Prostate gland (tissue), 2 donors: Measurements from ENCODE around the gene BCR. TPM values are rescaled to one million over a fixed set of nuclear protein-coding genes. Genes with fewer than 3 reads are reported as not detected.

ENCODE experiments used
- DNase-seq: peaks from one replicate; pipeline ENCODE4 v3.0.0-alpha.2; 2019; ENCODE audit warnings: low spot score
- H3K27ac ChIP-seq, 2 donors: fragments of 200-600 bp; sonication (generic); 2 replicates each; pipeline ENCODE4 v1.5.1; 2017 to 2019
- H3K27me3 ChIP-seq: fragments of 200-600 bp; sonication (generic); replicated peaks from 2 replicates; pipeline ENCODE4 v1.5.1; 2019; ENCODE audit not compliant: insufficient read depth
- H3K36me3 ChIP-seq, 2 donors: fragments of 200-600 bp; sonication (generic); 1 replicate in 1 of 2; 2 replicates in 1 of 2; pipeline versions ENCODE4 v1.5.1 to v1.8.1; 2017 to 2019
- H3K4me1 ChIP-seq: fragments of 200-600 bp; sonication (generic); replicated peaks from 2 replicates; pipeline ENCODE4 v1.5.1; 2019
- H3K4me3 ChIP-seq, 2 donors: fragments of 200-600 bp; sonication (generic); 2 replicates each; pipeline ENCODE4 v1.5.1; 2017 to 2019
- H3K9me3 ChIP-seq: fragments of 200-600 bp; sonication (generic); 2 replicates; pipeline ENCODE4 v1.5.1; 2017
- POLR2A ChIP-seq: fragments of 450-650 bp; IDR thresholded peaks from one replicate; pipeline ENCODE4 v1.6.1; 2016; ENCODE audit warnings: antibody characterized with exemption, mild to moderate bottlenecking
- POLR2AphosphoS5 ChIP-seq: sonication (generic); formaldehyde crosslinking; IDR thresholded peaks from one replicate; pipeline ENCODE4 v1.6.1; 2017; ENCODE audit warnings: antibody characterized with exemption
- WGBS: methylation state at CpG from one replicate; pipeline ENCODE4 v1.1.5; 2018; 5-methylcytosine and 5-hydroxymethylcytosine counted together
- intact Hi-C: fragments of 100-400 bp; cut with DNase I; formaldehyde crosslinking; loops from one replicate; pipeline ENCODE4 v1.14.2; 2022
- total RNA-seq, 2 donors: library from RNA; depleted of rRNA; stranded (reverse); fragments of >200 nt; gene quantifications; one replicate each; pipeline ENCODE4 v1.1.0, GENCODE V29; 2016
- TF ChIP-seq, protein P1 (sequence below), 4 experiments: fragments of 200-600 bp in 2 of 4; fragments of 450-650 bp in 2 of 4; sonication (generic) in 2 of 4; IDR thresholded peaks; 1 replicate in 3 of 4; 2 replicates in 1 of 4; pipeline ENCODE4 v1.5.1; 2016 to 2019; ENCODE audit warnings: antibody characterized with exemption in 4 of 4, mild to moderate bottlenecking in 2 of 4, moderate library complexity in 2 of 4

The BCR gene
- total RNA-seq, 2 donors from 2014 or later, result 32.7 to 88.8 TPM

- Histone ChIP-seq H3K4me1 (no peaks in the 10 kb centered on the region), H3K27me3 (no peaks in the 10 kb centered on the region), H3K36me3 (peaks cover 0 to 6% of the 10 kb centered on the region in 2 donors), H3K27ac (no peak overlapping the region), H3K4me3 (no peak overlapping the region), H3K9me3 (no peaks in the 10 kb centered on the region)
- intact Hi-C loops, result no loop called here
- WGBS, result 85% methylated on average over 16 of the region's 22 CpGs
- TF ChIP-seq, protein P1, sequence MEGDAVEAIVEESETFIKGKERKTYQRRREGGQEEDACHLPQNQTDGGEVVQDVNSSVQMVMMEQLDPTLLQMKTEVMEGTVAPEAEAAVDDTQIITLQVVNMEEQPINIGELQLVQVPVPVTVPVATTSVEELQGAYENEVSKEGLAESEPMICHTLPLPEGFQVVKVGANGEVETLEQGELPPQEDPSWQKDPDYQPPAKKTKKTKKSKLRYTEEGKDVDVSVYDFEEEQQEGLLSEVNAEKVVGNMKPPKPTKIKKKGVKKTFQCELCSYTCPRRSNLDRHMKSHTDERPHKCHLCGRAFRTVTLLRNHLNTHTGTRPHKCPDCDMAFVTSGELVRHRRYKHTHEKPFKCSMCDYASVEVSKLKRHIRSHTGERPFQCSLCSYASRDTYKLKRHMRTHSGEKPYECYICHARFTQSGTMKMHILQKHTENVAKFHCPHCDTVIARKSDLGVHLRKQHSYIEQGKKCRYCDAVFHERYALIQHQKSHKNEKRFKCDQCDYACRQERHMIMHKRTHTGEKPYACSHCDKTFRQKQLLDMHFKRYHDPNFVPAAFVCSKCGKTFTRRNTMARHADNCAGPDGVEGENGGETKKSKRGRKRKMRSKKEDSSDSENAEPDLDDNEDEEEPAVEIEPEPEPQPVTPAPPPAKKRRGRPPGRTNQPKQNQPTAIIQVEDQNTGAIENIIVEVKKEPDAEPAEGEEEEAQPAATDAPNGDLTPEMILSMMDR (IDR thresholded peaks at IDR 0.05), result no peak
- TF ChIP-seq POLR2A, result no peak
- TF ChIP-seq POLR2AphosphoS5, result no peak
- DNase-seq, result no peak
Observed at GRCh38 chr22:23268139-23268712, 87.9 kb downstream of the BCR start.

DNA sequence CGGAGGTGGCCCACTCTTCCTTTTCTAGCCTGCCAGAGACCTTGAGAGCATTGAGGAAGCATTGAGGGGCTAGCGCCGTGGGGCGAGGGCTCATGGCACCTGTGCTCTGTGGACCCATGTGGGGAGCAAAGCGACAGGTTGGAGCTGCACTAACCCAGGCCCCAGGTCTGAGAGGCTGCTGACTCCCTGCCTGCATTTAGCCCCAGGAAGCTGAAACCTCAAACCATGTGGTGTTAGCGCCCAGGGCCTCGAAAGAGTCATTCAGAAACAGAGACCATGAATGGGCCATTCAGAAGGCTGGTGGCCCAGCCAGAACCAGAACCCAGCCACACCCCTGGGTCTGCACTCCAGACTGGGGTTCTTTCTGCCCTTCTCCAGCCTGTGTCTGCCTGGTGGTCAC, 88.6 kb downstream of the BCR start:
- intact Hi-C loops, result no loop called here
- H3K27me3 ChIP-seq, result no peaks in the 10 kb centered on the region
- peaks cover 0 to 8% of the 10 kb centered on the region in 2 donors for H3K36me3 ChIP-seq
- no peak overlapping the region for H3K4me3 ChIP-seq
- TF ChIP-seq POLR2A (no peak), POLR2AphosphoS5 (no peak)
- TF ChIP-seq, protein P1 (IDR thresholded peaks at IDR 0.05), result no peak
- no peaks in the 10 kb centered on the region for H3K4me1 ChIP-seq
- DNase-seq, result no peak
- no peaks in the 10 kb centered on the region for H3K9me3 ChIP-seq
- WGBS, result 93% methylated on average over 7 of the region's 7 CpGs
- no peak overlapping the region for H3K27ac ChIP-seq

DNA sequence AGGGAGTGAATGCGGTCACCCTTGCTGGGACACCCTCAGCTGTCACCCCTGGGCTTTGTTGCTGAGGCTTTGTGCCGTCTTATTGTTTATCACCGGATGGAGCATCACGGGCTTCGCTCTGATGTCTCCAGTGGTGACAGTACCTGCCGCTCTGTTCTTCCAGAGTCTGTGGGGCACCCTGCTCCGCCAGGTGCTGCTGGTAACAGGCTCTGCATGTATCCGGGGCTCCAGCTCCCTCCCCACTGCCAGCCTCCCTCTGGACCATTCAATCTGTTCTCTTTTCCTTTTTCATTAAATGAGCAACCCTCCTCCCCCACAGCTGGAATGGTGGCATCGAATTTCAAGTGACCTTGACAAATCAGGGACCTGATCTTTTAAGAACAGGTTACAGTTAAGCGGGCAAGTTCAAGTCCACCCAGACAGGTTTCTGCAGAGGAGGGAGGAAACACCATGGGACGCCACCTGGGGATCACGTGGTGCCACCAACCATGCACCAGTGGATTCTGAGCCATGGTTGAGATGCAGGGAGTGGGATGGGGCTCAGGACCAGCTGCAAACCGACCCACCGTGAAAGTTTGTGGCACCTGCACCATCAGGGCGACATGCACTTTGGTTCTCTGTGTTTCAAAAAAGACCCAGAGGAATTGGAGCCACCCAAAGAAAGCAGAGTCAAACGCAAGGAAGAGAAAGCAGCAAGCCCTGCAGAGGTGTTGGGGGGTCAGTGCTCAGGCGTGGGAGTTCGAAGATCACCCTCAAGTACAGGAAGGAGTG, 89.3 kb downstream of the BCR start:
- WGBS, result 78% methylated on average over 18 of the region's 18 CpGs
- no peaks in the 10 kb centered on the region for H3K4me1 ChIP-seq

DNA sequence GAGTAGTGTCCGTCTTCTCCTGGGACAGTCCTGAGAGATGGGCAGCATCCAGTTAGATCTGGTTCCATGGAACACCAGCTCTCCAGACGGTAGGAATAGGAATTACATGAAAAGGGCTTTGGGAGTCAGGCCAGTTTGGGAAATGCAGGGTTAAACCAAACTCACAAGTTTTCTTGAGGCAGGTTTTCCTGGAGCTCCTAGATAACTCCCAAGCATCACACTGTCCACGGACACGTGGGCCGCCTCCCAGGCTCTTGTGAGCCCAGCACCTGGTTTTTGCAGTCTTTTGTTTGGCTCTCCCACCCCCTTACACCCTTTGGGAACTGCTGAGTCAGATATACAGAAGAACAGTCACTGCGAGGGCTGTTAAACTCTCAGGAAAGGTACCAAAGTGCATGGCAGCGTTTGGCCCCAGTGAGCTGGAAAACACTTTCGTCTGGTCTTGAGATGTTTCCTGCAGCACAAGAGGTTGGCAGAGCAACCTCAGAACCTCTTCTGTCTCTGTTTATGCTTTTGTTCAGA, 90.0 kb downstream of the BCR start:
- no peak overlapping the region for H3K27ac ChIP-seq
- no peaks in the 10 kb centered on the region for H3K27me3 ChIP-seq
- H3K4me1 ChIP-seq, result no peaks in the 10 kb centered on the region
- peaks cover 0 to 2% of the 10 kb centered on the region in 2 donors for H3K36me3 ChIP-seq
- TF ChIP-seq, protein P1 (IDR thresholded peaks at IDR 0.05), result no peak
- TF ChIP-seq POLR2A (no peak), POLR2AphosphoS5 (no peak)
- intact Hi-C loops, result no loop called here
- DNase-seq, result no peak
- H3K9me3 ChIP-seq, result no peaks in the 10 kb centered on the region
- no peak overlapping the region for H3K4me3 ChIP-seq
- 51% methylated on average over 8 of the region's 8 CpGs for WGBS

More for the DNA sequence above, 89.3 kb downstream of the BCR start:
- Histone ChIP-seq H3K9me3 (no peaks in the 10 kb centered on the region), H3K36me3 (peaks cover 0 to 2% of the 10 kb centered on the region in 2 donors), H3K27ac (no peak overlapping the region), H3K27me3 (no peaks in the 10 kb centered on the region), H3K4me3 (no peak overlapping the region)
- TF ChIP-seq POLR2A (no peak), POLR2AphosphoS5 (no peak)
- TF ChIP-seq, protein P1 (IDR thresholded peaks at IDR 0.05), result no peak
- intact Hi-C loops, result no loop called here
- DNase-seq, result no peak
